GM18909 (cell line): ENCODE measurements around the gene CD1D.

Experiments
- ATAC-seq: cut with Tn5 transposase; IDR thresholded peaks from one replicate; pipeline ENCODE4 v1.9.1; 2021; ENCODE audit warnings: mild to moderate bottlenecking; ENCODE audit not compliant: unreplicated experiment, poor library complexity

The CD1D gene

DNA sequence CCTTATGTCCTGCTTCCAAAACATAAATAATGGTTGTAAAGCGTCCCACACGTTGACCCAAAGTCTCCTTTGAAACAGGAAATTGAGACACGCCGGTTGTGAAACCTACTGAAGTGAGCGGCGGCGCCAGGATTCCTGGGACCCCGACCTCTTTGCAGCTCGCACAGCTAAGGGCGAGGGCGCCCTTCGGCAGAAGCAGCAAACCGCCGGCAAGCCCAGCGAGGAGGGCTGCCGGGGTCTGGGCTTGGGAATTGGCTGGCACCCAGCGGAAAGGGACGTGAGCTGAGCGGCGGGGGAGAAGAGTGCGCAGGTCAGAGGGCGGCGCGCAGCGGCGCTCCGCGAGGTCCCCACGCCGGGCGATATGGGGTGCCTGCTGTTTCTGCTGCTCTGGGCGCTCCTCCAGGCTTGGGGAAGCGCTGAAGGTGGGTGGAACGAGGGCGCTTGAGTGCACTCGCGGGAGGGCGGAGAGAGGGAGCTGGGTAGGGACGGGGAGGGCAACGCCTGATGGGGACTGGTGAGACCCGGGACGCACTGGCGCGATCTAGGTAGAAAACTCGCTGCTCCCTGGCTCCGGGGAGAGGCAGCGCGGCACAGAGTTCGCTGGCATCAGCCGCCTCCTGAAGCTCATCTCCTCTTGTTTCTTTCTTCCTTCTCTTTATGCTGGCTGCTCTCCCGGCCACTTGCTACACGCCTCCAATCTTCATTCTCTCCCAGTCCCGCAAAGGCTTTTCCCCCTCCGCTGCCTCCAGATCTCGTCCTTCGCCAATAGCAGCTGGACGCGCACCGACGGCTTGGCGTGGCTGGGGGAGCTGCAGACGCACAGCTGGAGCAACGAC, at the start of gene CD1D:
CD1D (plus strand) TSS at position 155 of the 836 bp plus-strand sequence; CDS start at position 362, 207 bp downstream.
- ATAC-seq, result no peak

DNA sequence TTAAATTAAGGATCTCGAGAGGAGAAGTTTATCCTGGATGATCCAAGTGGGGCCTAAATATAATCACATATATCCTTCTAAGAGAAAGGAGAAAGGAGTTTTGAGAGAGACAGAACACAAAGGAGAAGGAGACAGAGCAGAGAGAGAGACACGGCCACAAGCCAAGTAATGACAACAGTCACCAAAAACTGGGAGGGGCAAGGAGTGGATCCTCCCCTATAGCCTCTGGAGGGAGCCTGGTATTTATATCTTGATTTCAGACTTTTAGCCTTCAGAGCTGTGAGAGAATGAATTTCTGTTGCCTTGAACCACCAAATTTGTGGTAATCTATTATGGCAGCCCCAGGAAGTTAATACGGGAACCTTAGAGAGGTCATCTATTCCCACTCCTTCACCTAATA, 49.5 kb upstream of the CD1D start:
- ATAC-seq, result no peak

GRCh38 chr1:158140764-158141192, 39.9 kb upstream of the CD1D start:
- ATAC-seq, result no peak

- ATAC-seq, result no peak
Measured at GRCh38 chr1:158145173-158145719, 35.4 kb upstream of the CD1D start.

- no peak for ATAC-seq
Measured at GRCh38 chr1:158146165-158146564, 34.5 kb upstream of the CD1D start.

DNA sequence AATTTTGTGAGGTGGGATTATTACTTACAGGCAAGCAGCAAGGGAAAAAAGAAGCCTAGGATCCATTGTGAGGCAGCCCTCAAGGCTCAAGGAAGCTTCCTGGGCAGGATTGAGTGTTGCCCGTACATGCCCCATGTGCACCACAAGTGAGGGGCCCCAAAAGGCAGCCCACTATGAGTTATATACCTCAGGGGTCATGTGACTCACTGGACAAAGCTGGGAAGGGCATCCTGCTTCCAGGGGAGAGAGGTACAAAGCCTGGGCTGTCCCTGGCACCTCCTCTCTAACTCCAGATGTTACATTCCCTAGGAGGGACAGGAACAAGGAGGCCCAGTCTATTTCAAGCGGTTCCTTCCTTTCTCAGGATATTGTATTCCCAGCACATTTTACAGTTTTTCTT, 34.0 kb upstream of the CD1D start:
- ATAC-seq, result no peak

DNA sequence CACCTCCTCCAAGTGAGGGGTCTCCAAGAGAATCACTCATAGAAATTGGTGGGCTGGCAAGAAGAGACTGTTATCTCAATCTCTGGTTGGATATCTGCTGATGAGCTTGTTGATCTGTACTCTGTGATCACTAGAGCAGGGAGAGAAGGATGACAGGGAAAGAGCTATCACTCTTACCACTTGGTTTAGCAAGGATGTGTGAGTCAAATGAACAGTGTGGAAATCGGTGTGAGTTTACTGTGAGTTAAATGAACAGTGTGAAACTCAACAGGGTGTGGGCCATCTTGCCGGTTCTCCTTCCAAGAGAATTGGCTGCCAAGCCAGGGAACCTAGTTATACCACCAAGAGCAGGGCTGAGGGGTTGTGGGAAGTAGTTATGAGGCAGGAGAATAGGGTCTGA, 33.3 kb upstream of the CD1D start:
- ATAC-seq, result no peak

DNA sequence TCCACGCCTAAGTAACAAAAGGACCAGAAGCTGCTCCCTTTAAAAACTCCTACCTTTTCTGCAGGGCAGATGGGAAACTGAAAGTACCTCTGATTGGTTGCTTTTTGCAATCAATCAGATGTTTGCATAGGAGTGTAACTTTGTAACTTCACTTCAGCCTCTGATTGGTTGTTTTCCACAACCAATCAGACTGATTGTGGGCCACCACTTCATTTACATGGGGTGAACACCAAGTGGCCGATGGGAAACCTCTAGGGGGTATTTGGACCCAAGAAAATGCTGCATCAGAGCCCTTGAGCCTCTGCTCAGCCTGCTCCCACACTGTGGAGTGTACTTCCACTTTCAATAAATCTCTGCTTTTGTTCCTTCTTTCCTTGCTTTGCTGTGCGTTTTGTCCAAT, 32.8 kb upstream of the CD1D start:
- ATAC-seq, result no peak

DNA sequence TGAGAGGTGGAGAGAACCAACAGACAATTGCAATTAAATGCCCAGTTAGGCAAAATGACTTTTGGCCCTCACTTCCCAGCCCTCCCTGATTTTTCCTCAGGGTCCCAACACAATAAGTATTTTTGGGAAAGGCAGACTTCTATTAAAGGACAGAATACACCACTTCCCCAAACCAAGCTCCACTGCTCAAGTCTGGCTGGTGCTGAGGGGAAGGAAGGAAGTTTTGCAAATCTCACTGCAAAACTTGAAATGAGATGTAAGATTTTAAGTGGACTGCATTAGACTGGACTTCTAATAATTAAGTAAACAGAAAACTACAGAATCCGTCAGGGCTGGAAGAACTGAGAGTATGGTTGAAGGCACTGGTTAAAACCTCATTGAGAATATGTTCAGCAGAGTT, 32.2 kb upstream of the CD1D start:
- ATAC-seq, result no peak

DNA sequence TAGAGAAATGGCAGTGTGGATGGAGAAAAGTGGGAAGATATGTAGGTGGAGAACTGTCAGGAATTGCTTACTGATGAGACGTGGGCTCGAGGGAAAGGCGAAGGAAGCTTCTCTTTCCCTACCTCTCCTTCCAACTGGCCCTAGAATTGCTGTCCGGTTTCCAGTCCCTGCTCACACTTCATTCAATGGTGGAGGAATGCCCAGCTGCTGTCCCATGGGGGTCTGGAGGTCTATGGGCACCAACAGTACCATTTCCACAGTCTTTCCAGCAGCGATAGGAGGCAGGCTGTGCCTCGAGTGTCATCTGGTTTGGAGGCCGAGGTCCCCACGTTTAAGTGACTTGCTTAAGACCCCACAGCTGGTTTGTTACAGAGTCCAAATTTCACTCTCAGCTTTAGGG, 31.5 kb upstream of the CD1D start:
- no peak for ATAC-seq

GRCh38 chr1:158149577-158150269, 31.0 kb upstream of the CD1D start:
- peak; percentile 67 for ATAC-seq

DNA sequence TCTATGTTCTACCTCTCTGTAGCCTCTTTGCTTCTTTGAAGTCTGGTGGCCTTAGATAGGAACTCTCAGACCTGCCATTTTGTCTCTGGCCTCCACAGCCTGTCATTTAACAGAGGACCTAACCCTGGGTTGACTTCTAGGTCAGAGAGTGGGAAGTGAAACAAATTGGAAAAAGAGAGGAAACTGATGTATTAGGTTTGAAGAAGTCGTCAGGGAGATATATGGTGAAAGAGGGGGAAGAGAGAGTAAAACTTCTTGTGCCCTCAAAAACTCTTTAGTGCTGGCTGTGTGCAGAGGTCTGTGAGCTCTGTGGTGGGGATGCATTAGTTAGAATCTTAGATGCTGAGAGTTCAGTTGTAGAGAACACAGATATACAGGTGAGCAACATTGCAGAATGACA, 30.2 kb upstream of the CD1D start:
- ATAC-seq, result no peak

GRCh38 chr1:158153179-158153578, 27.5 kb upstream of the CD1D start:
- no peak for ATAC-seq

GRCh38 chr1:158153746-158154444, 26.8 kb upstream of the CD1D start:
- ATAC-seq, result no peak

- ATAC-seq, result no peak
Measured at GRCh38 chr1:158154501-158154900, 26.2 kb upstream of the CD1D start.

GRCh38 chr1:158155673-158156072, 25.0 kb upstream of the CD1D start:
- no peak for ATAC-seq

DNA sequence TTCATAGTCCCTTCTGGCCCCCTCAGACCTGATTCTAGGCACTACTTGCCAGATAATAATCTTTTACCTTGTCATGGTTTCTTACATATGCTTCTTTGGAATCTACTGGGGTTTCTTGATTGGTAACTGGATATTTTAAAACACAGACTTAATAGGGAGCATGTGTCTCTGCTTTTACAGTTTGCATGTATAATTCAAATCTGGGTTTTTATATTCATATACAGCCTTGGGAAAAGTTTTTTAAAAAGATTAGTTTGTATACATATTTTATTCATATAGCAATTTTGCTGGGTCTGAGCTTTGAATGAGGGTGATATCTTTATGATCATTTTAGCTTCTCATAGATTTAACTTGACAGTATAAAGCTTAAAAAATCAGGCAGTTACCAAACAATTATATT, 21.1 kb upstream of the CD1D start:
- no peak for ATAC-seq

GRCh38 chr1:158161446-158161845, 19.2 kb upstream of the CD1D start:
- no peak for ATAC-seq

- ATAC-seq, result peak; percentile 100
Measured at GRCh38 chr1:158163000-158163947, 17.4 kb upstream of the CD1D start.

DNA sequence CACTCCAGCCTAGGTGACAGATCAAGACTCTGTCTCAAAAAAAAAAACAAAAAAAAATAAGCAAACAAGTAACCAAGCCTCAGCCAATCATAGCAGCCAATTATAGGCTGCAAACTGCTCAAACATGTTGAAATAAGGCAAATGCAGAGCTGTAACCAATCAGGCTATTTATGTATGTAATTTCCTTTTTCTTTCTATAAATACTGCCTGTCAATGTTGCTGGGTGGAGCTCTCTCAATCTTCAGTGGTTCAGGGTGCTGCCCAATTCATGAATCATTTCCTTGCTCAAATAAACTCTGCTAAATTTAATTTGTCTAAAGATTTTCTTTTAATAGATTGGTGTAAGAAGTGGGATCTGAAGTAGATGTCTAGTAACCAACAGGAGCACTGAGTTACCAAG, 11.6 kb upstream of the CD1D start:
- ATAC-seq, result no peak
